Measurements from ENCODE around the gene MAPK14.

MAPK14 gene

DNA sequence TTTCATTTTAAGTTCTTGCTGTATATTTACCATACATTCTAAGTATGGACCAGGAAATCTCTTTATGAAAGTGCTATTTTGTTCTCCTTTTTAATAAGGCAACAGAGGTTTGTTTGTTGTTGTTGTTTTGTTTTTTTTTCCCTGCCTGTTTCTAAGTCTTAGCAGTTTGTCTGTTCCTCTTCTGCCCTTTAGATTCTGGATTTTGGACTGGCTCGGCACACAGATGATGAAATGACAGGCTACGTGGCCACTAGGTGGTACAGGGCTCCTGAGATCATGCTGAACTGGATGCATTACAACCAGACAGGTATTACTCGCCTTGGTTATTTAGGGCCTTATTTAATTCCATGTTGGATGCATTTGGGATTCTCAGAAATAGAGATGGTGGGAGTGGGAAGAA is 48.0 kb downstream of the MAPK14 start:
- Histone ChIP-seq H4K20me1 (ENCODE audit: control insufficient read depth, insufficient read depth, low read depth, low read length) (no peaks in the 10 kb centered on the region), H3K4me3 (ENCODE audit: low read length) (no peak overlapping the region), H3F3A (ENCODE audit: control insufficient read depth, insufficient read depth) (no peaks in the 10 kb centered on the region; the same call in 1 of the 2 replicates), H3K36me3 (ENCODE audit: control insufficient read depth, low read length) (peaks cover 54% of the 10 kb centered on the region), H3K9me3 (ENCODE audit: control insufficient read depth, insufficient read depth, low read length) (peaks cover 3% of the 10 kb centered on the region; the same call in 1 of the 2 replicates), H3K79me2 (ENCODE audit: control insufficient read depth, low read length) (no peaks in the 10 kb centered on the region), H3K27ac (ENCODE audit: low read depth, low read length) (no peak overlapping the region), H3K9me2 (replicated peaks; ENCODE audit: control insufficient read depth, low read length) (no peaks in the 10 kb centered on the region), H3K4me2 (ENCODE audit: low read length) (no peak overlapping the region), H3K27me3 (ENCODE audit: control insufficient read depth, low read length) (no peaks in the 10 kb centered on the region), H3K4me1 (ENCODE audit: control insufficient read depth, low read length) (no peaks in the 10 kb centered on the region)
- TF ChIP-seq EZH2phosphoT487 (IDR thresholded peaks at IDR 0.05; ENCODE audit: borderline replicate concordance, low read length) = no peak
- TF ChIP-seq, protein P1, sequence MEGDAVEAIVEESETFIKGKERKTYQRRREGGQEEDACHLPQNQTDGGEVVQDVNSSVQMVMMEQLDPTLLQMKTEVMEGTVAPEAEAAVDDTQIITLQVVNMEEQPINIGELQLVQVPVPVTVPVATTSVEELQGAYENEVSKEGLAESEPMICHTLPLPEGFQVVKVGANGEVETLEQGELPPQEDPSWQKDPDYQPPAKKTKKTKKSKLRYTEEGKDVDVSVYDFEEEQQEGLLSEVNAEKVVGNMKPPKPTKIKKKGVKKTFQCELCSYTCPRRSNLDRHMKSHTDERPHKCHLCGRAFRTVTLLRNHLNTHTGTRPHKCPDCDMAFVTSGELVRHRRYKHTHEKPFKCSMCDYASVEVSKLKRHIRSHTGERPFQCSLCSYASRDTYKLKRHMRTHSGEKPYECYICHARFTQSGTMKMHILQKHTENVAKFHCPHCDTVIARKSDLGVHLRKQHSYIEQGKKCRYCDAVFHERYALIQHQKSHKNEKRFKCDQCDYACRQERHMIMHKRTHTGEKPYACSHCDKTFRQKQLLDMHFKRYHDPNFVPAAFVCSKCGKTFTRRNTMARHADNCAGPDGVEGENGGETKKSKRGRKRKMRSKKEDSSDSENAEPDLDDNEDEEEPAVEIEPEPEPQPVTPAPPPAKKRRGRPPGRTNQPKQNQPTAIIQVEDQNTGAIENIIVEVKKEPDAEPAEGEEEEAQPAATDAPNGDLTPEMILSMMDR (IDR thresholded peaks at IDR 0.05; ENCODE audit: low read depth, low read length, poor library complexity, severe bottlenecking) = peak; percentile 53

DNA sequence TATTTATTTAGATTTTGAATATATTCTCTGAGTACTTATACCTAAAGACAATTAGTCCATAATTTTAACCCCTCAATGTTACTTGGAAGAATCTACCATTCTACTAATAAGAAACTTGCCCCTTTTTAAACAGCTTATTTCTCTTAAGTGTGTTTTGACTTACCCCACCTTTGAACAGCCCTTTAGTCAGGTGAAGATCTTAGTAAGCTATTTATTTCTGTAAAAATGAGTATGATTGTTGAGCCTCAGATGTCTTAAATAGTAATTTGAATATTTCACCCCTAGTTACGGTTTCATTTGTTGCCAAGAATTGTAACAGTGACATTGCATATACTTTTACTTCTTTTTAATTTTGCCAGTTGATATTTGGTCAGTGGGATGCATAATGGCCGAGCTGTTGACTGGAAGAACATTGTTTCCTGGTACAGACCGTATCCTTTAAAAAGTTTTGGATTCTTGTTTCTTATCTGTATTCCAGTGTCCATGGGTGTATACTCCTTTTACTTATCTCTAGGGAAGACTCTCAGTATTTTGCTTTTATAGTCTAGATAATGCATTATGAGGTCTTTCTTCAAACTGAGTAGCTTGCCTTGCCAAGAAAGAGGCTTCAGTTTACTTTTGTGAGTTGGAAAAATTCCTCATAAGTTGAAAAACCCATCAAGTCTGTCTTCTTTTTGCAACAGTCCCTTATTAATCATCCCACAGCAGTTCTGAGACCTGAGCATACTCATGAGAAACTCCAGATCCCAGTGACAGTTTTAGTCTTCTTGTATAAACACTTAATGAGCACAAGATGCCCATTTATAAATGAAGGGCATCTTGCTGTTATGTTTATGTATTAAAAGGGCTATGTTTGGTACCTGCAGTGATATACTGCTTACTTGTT is 48.8 kb downstream of the MAPK14 start:
- H4K20me1 ChIP-seq (ENCODE audit: control insufficient read depth, insufficient read depth, low read depth, low read length) = no peaks in the 10 kb centered on the region
- H3K4me2 ChIP-seq (ENCODE audit: low read length) = no peak overlapping the region
- no peaks in the 10 kb centered on the region for H3K9me2 ChIP-seq (replicated peaks; ENCODE audit: control insufficient read depth, low read length)
- H3F3A ChIP-seq (ENCODE audit: control insufficient read depth, insufficient read depth) = no peaks in the 10 kb centered on the region; the same call in 1 of the 2 replicates
- no peak overlapping the region for H3K27ac ChIP-seq (ENCODE audit: low read depth, low read length)
- H3K4me1 ChIP-seq (ENCODE audit: control insufficient read depth, low read length) = no peaks in the 10 kb centered on the region
- H3K36me3 ChIP-seq (ENCODE audit: control insufficient read depth, low read length) = peaks cover 62% of the 10 kb centered on the region
- H3K9me3 ChIP-seq (ENCODE audit: control insufficient read depth, insufficient read depth, low read length) = peaks cover 11% of the 10 kb centered on the region; the same call in 1 of the 2 replicates
- no peaks in the 10 kb centered on the region for H3K27me3 ChIP-seq (ENCODE audit: control insufficient read depth, low read length)
- no peak overlapping the region for H3K4me3 ChIP-seq (ENCODE audit: low read length)
- no peak for TF ChIP-seq EZH2phosphoT487 (IDR thresholded peaks at IDR 0.05; ENCODE audit: borderline replicate concordance, low read length)
- TF ChIP-seq, protein P1 (IDR thresholded peaks at IDR 0.05; ENCODE audit: low read depth, low read length, poor library complexity, severe bottlenecking) = no peak
- H3K79me2 ChIP-seq (ENCODE audit: control insufficient read depth, low read length) = no peaks in the 10 kb centered on the region

DNA sequence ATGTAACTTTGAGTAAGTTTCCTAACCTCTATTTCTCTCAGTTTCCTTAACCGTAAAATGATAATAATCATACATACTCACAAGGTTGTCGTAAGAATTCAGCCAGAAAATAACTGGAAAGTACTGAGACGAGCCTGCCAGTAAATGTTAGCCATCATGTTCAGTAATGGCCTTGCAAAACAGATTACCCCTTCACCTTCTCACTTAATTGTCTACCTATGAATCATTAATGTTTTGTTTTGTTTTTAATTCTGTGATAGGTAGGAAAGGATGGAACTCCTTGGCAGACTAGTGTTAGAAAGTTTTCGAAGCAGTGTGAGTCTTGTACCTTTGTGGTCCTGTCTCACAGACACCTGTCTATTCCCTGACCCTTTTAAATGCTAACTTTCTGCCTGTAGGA is 50.6 kb downstream of the MAPK14 start:
- peaks cover 12% of the 10 kb centered on the region; the same call in 1 of the 2 replicates for H3K9me3 ChIP-seq (ENCODE audit: control insufficient read depth, insufficient read depth, low read length)
- H4K20me1 ChIP-seq (ENCODE audit: control insufficient read depth, insufficient read depth, low read depth, low read length) = no peaks in the 10 kb centered on the region
- no peaks in the 10 kb centered on the region; the same call in 1 of the 2 replicates for H3F3A ChIP-seq (ENCODE audit: control insufficient read depth, insufficient read depth)
- H3K4me1 ChIP-seq (ENCODE audit: control insufficient read depth, low read length) = no peaks in the 10 kb centered on the region
- no peak for TF ChIP-seq EZH2phosphoT487 (IDR thresholded peaks at IDR 0.05; ENCODE audit: borderline replicate concordance, low read length)
- TF ChIP-seq, protein P1 (IDR thresholded peaks at IDR 0.05; ENCODE audit: low read depth, low read length, poor library complexity, severe bottlenecking) = no peak
- no peak overlapping the region for H3K27ac ChIP-seq (ENCODE audit: low read depth, low read length)
- no peaks in the 10 kb centered on the region for H3K9me2 ChIP-seq (replicated peaks; ENCODE audit: control insufficient read depth, low read length)
- H3K36me3 ChIP-seq (ENCODE audit: control insufficient read depth, low read length) = peaks cover 79% of the 10 kb centered on the region
- H3K4me3 ChIP-seq (ENCODE audit: low read length) = no peak overlapping the region
- no peak overlapping the region for H3K4me2 ChIP-seq (ENCODE audit: low read length)
- H3K27me3 ChIP-seq (ENCODE audit: control insufficient read depth, low read length) = no peaks in the 10 kb centered on the region
- no peaks in the 10 kb centered on the region for H3K79me2 ChIP-seq (ENCODE audit: control insufficient read depth, low read length)
